GM18508 (cell line): ENCODE measurements around the gene DGKD.

ENCODE experiments used
- ATAC-seq: cut with Tn5 transposase; IDR thresholded peaks from one replicate; pipeline ENCODE4 v1.9.1; 2021; ENCODE audit warnings: moderate number of reproducible peaks; ENCODE audit not compliant: insufficient read depth, unreplicated experiment

DGKD gene

DNA sequence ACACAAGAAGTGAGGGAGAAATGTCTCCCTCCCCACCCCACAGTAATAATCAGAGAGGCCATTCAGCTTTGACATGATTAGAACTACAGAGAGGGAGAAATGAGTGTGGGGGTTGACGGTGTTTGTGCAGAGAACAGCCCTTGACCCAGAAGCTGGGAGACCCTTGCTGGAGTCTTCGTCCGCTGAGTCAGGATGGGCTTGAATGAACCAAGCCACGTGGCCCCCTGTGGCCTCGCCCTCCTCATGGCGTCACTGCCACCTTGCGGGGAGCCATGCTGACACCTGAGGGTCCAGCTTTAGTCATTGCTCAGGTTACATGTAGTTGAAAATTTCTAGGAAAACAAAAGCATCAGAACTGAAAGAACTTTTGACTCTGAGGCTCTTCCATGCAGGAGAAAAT, 101.2 kb downstream of the DGKD start:
- no peak for ATAC-seq

DNA sequence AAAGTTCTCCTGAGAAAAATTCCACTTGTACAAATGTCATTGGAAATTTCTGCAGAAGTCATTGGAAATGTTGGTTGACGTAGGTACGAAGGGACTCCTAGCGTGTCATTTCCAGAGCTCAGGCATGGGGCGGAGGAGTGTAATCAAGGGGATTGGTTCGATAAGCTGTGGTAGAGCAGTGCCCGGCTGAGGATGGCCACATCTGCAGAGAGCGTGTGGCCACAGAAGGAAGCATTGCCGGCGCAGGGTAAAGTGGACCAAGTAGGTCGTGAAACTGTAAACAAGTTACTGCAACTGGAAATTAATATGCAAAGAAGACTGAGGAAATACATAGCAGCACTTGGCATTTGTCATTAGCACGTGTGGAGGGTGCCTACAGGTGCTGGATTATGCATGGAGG, 101.8 kb downstream of the DGKD start:
- no peak for ATAC-seq

DNA sequence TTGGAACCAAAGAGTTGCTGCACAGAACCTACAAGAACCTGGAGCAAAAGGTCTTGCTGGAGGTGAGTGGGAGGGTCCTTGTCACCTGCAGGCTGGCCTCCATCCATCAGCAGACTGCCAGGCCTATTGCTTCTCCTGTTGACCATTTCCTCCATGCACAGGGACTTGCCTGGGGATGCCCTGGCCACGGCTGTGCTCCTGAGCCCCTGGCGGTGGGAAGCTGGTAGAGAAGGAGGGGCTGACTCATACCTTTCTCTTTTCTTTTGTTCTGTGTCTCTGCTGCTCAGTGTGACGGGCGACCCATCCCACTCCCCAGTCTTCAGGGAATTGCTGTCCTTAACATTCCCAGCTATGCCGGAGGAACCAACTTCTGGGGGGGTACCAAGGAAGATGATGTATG, 102.6 kb downstream of the DGKD start:
- no peak for ATAC-seq

DNA sequence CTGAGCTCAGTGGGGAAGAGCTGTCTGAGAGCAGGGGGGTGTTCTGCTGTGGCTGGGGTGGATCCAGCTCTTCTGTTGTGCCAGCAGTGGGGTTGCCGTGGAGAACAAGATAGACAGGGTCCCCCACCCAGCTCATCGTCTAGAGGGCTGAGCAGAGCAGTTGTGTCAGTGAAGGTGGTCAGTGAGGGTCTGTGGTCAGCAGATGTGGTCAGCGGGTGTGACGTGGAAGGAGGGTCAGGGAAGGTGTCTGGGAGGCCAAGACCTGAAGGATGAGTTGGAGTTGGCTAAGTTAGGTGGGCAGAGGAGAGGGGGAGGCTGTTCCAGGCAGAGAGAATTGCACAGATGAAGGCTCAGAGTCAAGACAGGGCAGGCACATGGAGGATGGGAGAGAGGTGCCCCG, 103.1 kb downstream of the DGKD start:
- ATAC-seq = no peak

DNA sequence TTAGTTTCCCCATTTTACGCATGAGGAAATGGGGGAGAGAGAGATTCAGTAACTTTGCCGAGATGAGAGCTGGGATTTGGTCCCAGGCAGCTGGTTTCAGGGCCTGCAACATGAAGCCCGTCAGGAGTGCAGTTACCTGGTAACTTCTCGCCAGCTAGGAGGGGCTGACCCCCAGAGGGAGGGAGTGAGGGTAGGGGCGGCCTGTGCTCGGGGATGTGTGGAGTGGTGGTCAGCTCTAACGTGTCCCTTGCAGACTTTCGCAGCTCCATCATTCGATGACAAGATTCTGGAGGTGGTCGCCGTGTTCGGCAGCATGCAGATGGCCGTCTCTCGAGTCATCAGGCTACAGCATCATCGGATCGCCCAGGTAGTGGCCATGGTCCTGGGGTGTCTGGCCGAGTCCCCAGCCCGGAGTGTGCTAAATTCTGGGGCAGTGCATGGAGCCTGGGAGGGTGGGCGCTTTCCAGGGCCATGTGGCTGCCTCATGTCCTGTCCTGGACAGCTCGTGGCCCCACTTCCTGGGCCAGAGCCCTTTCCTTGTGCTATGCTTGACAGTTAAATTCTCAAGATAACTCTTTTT, 103.8 kb downstream of the DGKD start:
- ATAC-seq = no peak

DNA sequence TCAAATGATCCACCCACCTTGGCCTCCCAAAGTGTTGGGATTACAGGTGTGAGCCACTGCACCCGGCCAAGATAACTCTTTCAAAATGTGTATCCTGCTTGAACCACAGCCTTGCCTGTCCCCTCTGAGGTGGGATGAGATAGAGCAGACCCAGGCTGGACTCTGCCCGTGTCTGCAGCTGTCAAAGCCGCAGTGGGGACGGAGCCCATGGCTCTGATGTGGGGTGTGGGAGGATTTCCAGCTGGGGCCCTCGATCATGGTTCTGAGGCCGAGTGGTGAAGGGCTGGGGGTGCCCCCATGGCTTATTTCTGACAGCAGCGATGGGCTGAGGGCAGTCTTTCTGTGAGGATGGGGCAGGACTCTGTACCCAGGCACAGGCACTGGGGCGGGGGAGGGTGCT, 104.5 kb downstream of the DGKD start:
- no peak for ATAC-seq

DNA sequence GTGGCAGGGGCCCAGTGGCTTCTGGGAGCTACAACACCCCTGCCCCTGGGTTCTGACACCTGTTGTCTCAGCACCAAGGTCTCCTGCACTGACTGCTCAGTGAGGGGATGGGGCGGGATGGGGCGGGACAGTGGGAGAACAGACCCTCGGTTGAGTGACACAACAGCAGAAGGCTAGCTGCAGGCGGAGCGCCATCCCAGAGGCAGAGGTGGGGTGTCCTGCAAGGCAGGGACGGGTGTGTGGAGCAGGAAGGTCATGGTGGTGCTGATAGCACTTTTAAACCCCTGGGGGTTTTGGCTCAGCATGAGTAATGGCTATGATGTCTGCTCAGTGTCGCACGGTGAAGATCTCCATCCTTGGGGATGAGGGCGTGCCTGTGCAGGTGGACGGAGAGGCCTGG, 105.1 kb downstream of the DGKD start:
- no peak for ATAC-seq

DNA sequence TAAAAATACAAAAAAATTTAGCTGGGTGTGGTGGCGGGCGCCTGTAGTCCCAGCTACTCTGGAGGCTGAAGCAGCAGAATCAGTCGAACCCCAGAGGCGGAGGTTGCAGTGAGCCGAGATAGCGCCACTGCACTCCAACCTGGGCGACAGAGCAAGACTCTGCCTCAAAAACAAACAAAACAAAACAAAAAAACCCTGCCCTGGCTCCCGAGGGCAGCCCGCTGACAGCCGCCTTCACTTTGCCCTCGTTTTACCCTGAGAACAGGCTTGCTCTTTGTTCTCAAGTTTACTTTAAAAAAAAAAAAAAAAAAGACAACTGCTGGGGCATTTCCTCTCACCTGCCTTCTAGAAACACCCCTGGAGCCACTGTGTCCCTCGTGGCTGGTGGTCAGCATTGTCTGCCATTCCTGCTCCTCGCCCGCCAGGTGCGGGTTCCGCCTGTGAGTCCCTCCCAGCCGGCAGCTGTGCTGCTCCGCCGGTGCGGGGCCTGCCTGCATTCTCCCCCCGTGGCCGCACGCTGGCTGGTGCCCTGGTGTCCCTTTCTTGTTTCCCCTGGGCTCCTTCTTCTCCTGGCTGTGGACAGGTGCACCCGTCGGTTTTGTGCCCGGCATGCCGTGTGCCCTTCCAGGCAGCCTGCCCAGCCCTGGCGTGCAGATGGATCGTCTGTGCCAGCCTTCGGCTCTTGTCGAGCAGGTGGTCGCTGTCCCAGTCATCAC, 106.6 kb downstream of the DGKD start:
- ATAC-seq = no peak

DNA sequence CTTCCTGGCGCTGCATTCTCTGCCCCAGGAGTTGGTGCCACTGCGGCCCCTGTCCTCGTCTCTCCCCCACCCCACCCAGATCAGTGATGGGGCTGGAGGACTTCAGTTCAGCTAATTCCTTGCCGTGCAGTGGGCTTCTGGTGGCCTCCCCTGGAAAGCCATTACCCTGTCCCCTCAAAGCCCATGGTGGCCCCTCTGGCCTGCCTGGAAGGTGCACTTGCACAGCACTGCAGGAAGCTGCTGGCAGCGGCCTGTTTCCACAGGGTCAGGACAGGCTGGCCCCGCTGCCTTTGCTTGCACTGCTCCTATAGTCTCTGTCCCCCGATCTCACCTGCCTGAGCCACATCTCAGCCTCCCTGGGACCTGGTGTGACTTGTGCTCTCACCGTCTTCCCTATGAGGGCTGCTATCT, 107.2 kb downstream of the DGKD start:
- ATAC-seq = no peak

DNA sequence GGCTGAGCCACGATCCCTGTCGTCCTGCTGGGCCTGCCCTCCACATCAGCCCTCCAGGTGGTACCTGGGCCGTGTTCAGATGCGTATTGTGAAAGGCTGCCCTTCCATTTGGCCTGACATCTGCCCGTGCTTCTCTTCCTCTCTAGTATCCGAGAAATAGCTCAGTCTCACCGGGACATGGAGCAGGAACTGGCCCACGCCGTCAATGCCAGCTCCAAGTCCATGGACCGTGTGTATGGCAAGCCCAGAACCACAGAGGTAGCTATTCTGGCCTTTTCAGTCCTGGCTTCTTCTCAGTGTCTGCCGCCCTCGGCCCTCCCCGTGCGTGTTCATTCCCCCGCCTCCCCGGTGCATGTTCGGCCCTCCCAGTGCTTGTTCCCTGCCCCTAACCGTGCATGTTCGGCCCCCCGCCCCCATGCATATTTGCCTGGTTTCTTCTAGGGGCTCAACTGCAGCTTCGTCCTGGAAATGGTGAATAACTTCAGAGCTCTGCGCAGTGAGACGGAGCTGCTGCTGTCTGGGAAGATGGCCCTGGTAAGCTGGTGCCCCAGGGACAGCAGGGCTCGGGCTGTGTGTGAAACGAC, 108.0 kb downstream of the DGKD start:
- ATAC-seq = no peak

DNA sequence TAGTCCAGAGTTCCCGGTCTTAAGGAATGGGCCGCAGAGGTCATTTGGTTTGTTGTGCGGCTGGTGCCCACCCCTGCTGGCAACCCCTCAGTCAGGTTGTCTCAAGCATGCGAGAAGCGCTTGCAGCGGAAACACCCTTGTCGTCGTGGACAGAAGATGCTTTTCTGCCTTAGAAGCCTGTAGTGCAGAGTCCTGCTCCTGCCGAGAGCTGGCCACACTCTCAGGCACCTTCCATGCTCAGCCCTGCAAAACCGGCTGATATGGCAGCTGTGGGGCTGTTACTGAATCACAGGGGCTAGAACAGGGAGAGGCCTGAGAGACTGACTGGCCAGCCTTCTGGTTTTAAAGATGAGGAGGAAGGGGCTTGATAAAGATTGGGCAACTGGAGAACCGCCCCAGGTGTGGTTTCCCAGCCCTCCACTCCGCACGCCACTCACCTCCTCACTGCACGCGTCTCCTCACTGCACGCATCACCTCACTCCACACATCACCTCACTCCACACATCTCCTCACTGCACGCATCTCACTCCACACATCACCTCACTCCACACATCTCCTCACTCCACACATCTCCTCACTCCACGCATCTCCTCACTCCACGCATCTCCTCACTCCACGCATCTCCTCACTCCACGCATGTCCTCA, 108.7 kb downstream of the DGKD start:
- no peak for ATAC-seq

DNA sequence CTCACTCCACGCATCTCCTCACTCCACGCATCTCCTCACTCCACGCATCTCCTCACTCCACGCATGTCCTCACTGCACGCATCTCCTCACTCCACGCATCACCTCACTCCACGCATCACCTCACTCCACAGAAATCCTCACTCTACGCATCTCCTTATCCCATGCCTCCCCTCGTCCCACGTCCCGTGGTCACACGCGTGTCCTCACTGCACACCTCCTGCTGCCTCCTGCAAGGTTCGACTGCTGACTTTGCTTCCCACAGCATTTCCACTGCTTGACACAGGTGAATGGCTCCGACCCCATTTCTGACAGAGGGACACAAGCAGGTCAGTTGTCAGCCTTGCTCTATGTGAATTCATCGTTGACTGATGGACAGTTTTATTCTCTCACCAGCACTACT, 109.3 kb downstream of the DGKD start:
- ATAC-seq = no peak

DNA sequence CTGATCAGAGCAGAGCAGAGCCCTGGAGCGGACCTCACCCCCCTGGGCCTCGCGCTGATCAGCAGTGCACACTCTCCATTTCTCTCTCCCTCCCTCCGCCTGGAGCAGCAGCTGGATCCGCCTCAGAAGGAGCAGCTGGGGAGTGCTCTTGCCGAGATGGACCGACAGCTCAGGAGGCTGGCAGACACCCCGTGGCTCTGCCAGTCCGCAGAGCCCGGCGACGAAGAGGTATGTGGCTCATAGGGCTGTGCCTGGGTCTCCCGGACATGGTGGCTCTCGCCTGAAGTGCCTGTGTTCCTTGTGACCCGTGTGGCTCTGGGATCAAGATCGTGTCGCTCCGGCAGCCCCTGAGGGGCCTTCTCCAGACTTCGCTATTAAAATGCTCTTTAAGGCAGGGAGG, 109.8 kb downstream of the DGKD start:
- no peak for ATAC-seq

DNA sequence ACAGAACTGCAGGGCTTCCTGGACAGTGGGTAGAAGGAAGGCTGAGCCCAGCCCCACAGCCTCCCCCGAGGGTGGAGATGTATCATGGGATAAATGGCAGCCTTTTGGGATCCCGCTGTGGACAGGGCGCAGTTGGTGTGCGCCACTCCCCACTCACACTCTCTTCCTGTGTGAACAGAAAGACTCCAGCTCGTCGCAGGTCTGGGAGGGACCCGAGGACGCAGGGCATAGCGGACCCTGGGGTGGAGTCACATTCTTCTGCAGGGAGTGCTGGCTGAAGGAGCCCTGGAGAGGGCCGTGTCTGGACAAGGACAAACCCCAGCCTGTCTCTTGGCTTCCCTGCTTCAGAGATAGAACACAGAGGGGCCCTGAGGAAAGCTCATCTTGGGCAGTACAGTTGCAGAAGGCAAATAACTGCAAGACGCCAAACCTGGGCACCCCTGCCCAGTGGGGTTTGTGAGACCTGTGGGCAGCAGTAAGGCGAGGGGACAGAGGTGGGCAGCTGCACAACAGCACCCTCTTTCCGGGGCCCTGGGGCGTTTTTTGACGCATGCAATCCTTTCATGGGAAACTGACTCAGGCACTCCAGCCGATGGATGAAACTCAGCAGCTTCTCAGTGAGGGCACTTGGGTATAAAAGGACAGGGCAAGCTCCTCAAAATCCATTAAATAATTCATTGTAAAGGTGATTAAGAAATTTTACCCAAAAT, 110.4 kb downstream of the DGKD start:
- no peak for ATAC-seq

DNA sequence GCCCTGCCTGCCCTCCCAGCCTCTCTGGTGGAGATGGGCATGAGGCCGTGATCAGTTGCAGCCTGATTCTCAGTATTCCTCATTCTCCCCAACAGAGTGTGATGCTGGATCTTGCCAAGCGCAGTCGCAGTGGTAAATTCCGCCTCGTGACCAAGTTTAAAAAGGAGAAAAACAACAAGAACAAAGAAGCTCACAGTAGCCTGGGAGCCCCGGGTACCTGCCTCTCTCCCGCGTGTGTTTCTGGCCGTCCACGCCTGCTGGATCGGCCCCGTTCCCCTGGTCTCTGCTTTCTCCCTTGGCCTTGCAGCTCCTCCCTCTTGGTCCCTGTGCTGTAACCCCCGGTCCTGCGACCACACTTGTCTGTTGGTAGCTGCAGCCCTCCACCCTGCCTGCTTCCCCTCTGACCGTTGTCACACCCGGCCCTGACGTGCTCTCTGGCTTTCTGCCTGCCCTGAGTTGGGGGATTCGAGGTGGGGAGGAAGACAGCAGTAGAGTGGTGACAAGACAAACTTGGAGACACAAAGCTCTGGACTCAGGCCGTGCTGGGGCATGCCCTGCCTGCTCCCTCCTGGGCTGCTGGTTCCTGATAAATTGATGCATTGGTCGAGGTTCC, 112.8 kb downstream of the DGKD start:
- no peak for ATAC-seq

DNA sequence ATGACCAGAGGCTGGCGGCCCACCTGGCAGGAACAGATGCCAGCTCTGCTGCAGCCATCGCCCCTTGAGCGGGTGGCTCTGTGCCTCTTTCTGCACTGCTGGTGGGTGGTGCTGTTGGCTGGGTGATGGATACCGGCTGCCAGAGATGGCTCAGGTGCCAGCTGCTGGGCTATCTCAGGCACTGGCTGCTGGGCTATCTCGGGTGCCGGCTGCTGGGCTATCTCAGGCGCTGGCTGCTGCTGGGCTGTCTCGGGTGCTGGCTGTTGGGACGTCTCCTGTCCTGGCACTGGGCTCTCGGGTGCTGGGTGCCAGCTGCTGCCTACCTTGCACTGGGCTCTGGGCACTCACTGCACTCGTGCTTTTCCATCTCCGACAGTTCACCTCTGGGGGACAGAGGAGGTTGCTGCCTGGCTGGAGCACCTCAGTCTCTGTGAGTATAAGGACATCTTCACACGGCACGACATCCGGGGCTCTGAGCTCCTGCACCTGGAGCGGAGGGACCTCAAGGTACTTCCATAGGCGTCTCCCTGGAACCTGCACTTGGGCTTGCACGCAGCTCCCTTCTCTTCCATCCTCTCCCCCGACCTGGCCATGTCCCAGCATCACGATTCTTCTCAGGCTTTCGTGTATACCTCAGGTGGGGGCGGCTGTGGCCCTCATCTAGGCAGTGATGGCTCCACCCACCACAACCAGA, 113.9 kb downstream of the DGKD start:
- ATAC-seq = no peak

DNA sequence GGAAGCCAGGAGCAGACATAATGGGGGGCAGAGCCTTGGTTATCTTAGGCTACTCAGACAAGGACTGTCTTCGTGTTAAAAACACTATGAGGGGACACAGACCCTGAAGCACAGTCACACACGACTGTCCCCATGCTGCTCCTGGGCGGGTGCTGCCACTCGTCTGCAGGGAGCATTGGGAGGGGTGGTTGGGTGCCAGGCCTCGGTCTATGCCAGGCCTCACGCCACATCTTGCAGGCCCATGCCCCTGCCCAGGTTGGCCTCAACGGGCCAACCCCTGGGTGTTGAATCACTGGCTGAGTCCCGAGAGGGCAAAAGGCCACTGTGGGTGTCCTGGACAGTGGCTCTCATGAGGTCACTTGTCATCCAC, 114.4 kb downstream of the DGKD start:
- ATAC-seq = no peak

DNA sequence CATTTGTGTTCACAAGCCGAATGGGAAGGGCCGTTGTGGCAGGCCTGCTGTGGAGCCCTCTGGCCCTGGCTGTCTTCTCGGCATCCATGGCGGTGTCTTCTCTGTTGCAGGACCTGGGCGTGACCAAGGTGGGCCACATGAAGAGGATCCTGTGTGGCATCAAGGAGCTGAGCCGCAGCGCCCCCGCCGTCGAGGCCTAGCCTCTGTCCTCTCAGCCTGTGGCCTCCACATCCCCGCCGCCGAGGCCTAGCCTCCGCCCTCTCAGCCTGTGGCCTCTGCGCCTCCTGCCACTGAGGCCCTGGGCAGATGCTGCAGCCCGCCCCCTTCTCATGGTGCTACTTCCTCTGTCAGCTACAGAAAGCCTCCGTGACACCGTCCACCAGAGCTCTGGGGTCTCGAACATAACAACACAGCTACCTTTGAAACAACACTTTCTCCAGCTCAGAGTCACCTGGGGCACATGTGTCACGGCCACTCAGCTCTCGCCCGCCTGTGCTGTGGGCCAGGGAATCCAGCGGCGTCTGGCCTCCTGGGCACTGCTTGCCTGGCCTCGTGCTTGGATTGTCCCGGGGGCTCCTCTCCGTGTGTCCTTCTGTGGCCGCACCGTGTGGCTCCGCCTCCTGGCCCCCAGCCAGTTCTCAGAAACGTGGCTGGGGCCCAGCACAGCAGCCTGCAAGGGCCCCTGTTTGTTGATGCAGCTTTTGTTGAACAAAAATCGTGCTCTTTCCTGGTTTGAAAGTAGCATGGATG, 115.1 kb downstream of the DGKD start:
- no peak for ATAC-seq

DNA sequence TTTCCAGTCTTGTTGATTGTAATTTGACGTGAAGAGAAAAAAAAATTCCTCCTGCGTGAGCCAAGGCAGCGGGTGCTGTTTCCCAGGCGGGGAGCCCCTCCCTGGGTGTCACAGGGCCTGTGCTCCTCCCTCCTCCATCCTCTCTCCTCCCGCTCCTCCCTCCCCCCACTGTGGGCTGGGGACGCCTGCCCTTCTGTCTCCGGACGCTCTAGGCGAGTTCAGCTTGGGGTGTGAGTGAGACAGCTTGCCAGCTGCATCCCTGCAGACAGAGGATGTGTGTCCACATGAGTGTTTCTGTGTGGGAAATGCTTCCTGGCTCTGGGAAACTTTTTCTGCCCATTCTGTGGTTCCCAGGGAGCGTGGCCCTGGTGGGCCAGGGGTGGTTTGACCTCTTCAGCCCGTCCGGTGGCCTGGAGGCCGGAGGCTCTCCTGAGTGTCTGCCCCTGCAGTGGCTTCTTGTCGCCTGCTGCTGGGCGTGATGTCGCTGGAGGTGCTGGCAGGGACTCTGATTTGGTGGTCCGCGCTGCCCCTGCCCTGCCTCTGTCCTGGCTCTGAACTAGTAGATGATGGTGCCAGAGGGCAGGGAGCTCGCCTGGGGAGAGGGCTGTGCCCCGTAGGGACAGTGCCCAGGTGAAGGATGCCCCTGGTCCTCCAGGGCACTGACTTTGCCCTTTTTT, 115.9 kb downstream of the DGKD start:
- no peak for ATAC-seq
